ENCODE results near the gene FYB2. TPM values are rescaled to one million over a fixed set of nuclear protein-coding genes. Genes with fewer than 3 reads are reported as not detected.

Gene FYB2
- polyA plus RNA-seq, 1 experiment = not detected

DNA sequence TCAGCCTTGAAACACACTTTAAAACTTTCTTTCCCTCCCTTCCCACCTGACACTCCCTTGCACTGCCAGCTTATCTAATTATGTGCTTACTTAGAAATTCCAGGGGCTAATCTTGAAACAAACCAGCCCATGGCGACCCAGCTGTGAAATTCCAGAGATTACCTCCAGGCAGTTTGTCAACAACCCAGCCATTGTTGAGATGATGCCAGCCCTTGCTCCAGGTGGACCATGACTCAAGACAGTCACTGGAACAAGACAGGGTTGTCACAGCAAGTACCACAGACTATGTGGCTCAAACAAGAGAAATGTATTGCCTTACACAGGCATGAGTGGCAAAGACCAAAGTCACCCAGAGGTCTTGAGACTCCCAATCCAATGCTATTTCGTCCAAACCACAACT lies 7.9 kb downstream of the FYB2 start:
- ChIA-PET POLR2A (no interaction called here), CTCF (interaction anchor here (3.2 kb wide), 1 partner anchor 10 kb away, joined by 18 read pairs; no protein-coding TSS in a partner anchor)
- Histone ChIP-seq H3K4me3 (ENCODE audit: low read depth, low read length) (no peak overlapping the region), H3K36me3 (ENCODE audit: control insufficient read depth, insufficient read depth, low read length) (no peaks in the 10 kb centered on the region), H3K27me3 (ENCODE audit: control insufficient read depth, insufficient read depth, low read length) (peaks cover 1% of the 10 kb centered on the region)
- TF ChIP-seq, protein P1, sequence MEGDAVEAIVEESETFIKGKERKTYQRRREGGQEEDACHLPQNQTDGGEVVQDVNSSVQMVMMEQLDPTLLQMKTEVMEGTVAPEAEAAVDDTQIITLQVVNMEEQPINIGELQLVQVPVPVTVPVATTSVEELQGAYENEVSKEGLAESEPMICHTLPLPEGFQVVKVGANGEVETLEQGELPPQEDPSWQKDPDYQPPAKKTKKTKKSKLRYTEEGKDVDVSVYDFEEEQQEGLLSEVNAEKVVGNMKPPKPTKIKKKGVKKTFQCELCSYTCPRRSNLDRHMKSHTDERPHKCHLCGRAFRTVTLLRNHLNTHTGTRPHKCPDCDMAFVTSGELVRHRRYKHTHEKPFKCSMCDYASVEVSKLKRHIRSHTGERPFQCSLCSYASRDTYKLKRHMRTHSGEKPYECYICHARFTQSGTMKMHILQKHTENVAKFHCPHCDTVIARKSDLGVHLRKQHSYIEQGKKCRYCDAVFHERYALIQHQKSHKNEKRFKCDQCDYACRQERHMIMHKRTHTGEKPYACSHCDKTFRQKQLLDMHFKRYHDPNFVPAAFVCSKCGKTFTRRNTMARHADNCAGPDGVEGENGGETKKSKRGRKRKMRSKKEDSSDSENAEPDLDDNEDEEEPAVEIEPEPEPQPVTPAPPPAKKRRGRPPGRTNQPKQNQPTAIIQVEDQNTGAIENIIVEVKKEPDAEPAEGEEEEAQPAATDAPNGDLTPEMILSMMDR (IDR thresholded peaks at IDR 0.05; ENCODE audit: insufficient read depth, low read depth, low read length) = no peak
- no peak for DNase-seq (ENCODE audit: low read depth)

GRCh38 chr1:56808410-56808809 lies 10.8 kb downstream of the FYB2 start:
- ChIA-PET POLR2A (no interaction called here), CTCF (interaction anchor here (1.0 kb wide), 2 partner anchors 99 to 100 kb away, joined by 3 read pairs; no protein-coding TSS in a partner anchor)
- TF ChIP-seq, protein P1 (IDR thresholded peaks at IDR 0.05; ENCODE audit: insufficient read depth, low read depth, low read length) = no peak
- DNase-seq (ENCODE audit: low read depth) = no peak
- Histone ChIP-seq H3K36me3 (ENCODE audit: control insufficient read depth, insufficient read depth, low read length) (no peaks in the 10 kb centered on the region), H3K27me3 (ENCODE audit: control insufficient read depth, insufficient read depth, low read length) (no peaks in the 10 kb centered on the region; the same call in none of the 2 replicates), H3K4me3 (ENCODE audit: low read depth, low read length) (no peak overlapping the region)

DNA sequence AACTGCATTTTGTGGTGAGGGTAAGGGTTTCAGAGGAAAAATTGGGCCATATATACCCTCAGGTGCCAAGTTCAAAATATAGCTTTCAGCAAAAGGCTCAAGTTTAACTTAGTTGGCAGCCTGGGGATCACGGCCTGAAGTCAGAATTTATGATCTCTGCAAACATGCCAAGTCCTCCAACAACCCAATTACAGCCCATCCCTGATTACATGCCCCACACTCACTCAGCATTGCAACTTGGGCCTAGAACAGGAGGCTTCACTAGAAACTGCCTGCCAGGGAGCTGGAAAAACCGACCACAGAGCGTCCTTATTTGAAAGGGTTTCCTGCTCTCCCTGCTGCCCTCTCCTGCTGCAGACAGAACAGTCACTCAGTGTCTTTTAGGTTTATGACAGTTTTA lies 12.4 kb downstream of the FYB2 start:
- TF ChIP-seq, protein P1 (IDR thresholded peaks at IDR 0.05; ENCODE audit: insufficient read depth, low read depth, low read length) = peak; percentile 12; the same call in 1 of the 2 replicates
- Histone ChIP-seq H3K4me3 (ENCODE audit: low read depth, low read length) (no peak overlapping the region), H3K36me3 (ENCODE audit: control insufficient read depth, insufficient read depth, low read length) (no peaks in the 10 kb centered on the region), H3K27me3 (ENCODE audit: control insufficient read depth, insufficient read depth, low read length) (no peaks in the 10 kb centered on the region; the same call in 1 of the 2 replicates)
- DNase-seq (ENCODE audit: low read depth) = no peak
- ChIA-PET POLR2A (no interaction called here), CTCF (interaction anchor here (1.1 to 1.6 kb wide), 3 partner anchors 10 to 14 kb away, joined by 4 to 5 read pairs (median 5); no protein-coding TSS in a partner anchor)

- Histone ChIP-seq H3K36me3 (ENCODE audit: control insufficient read depth, insufficient read depth, low read length) (no peaks in the 10 kb centered on the region), H3K4me3 (ENCODE audit: low read depth, low read length) (no peak overlapping the region), H3K27me3 (ENCODE audit: control insufficient read depth, insufficient read depth, low read length) (no peaks in the 10 kb centered on the region; the same call in 1 of the 2 replicates)
- CTCF ChIA-PET = interaction anchor here (0.8 to 1.9 kb wide), 3 partner anchors 13 to 1520 kb away, joined by 4 to 7 read pairs (median 6); partner anchors contain the start of gene FYB2
- TF ChIP-seq, protein P1 (IDR thresholded peaks at IDR 0.05; ENCODE audit: insufficient read depth, low read depth, low read length) = peak; percentile 68
- DNase-seq (ENCODE audit: low read depth) = no peak
- POLR2A ChIA-PET = no interaction called here
Observed at GRCh38 chr1:56803561-56804156, 15.5 kb downstream of the FYB2 start.

DNA sequence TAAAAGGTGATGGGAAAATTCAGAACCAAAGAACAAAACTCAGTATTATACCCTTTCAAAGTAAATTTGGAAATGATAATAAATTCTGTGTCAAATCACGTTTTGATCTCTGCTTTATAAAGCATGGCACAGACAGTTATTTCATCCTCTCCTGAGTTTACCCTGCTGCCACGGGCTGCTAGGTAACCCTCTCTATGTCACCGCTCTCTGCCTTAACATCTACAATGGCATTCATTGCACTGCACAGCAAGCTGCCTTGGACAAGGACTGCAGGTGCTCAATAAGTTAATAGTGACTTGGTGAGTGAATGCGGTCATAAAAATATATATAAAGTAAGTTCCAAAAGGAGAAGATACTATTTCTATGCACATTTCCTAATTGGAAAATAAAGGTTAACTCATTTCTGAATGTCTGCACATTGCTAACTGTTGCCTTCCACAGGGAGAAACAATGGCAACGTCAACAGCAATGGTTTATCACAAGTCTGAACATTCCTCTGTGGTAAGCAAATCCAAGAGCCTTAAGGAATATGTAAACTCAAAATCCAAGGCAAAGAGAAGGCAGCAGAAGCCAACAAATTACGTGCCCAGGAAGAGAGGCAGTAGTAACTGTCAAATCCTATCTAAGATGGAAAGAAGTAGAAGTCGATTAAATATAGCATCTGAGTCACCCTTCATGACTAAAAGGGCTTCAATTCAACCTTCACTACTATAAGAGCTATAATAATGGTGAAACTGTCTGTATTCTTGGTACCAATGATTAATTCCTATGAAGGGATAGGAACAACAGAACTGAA lies 19.4 kb downstream of the FYB2 start:
- Histone ChIP-seq H3K27me3 (ENCODE audit: control insufficient read depth, insufficient read depth, low read length) (no peaks in the 10 kb centered on the region; the same call in 1 of the 2 replicates), H3K36me3 (ENCODE audit: control insufficient read depth, insufficient read depth, low read length) (no peaks in the 10 kb centered on the region), H3K4me3 (ENCODE audit: low read depth, low read length) (no peak overlapping the region)
- TF ChIP-seq, protein P1 (IDR thresholded peaks at IDR 0.05; ENCODE audit: insufficient read depth, low read depth, low read length) = no peak
- ChIA-PET POLR2A (no interaction called here), CTCF (interaction anchor here (0.6 to 1.2 kb wide), 2 partner anchors 78 to 427 kb away, joined by 3 read pairs; no protein-coding TSS in a partner anchor)
- peak; percentile 70 for DNase-seq (ENCODE audit: low read depth)
